Measurements from ENCODE around the gene RPAIN.

- no peak for TF ChIP-seq POLR2AphosphoS5 (IDR thresholded peaks at IDR 0.05; ENCODE audit: low read depth, low read length)
- no peak for TF ChIP-seq SIN3A (IDR thresholded peaks at IDR 0.05; ENCODE audit: borderline replicate concordance, insufficient read depth, low read depth, low read length)
- no peak for TF ChIP-seq CTCF (IDR thresholded peaks at IDR 0.05)
Measured at GRCh38 chr17:5399767-5400166, 20.2 kb upstream of the RPAIN start.

All from Panc1 (cell line).